ENCODE results near the gene OARD1. TPM values are rescaled to one million over a fixed set of nuclear protein-coding genes. Genes with fewer than 3 reads are reported as not detected.

The OARD1 gene
- total and polyA plus RNA-seq, 2 donors (not counting 1 experiment from before 2014, with no cell fraction given) = 9.6 to 52.5 TPM

- CTCF ChIA-PET = no interaction called here
- intact Hi-C loops (cut with micrococcal nuclease) = no loop called here
- H3K9me3 ChIP-seq (ENCODE audit: control extremely low read depth in 1 of 3, control insufficient read depth in 2 of 3, insufficient read depth in 1 of 3, low read length in 2 of 3) = no peaks in the 10 kb centered on the region
- DNase-seq = no peak
- no peak overlapping the region for H2AFZ ChIP-seq (ENCODE audit: insufficient read depth, low read depth, low read length, poor library complexity, severe bottlenecking)
- H3K9ac ChIP-seq (ENCODE audit: low read length) = no peak overlapping the region
- no peak overlapping the region for H3K27ac ChIP-seq (ENCODE audit: low read length in 2 of 2)
- peaks cover 16 to 20% of the 10 kb centered on the region in 2 donors for H3K4me1 ChIP-seq (ENCODE audit: control insufficient read depth in 2 of 2, insufficient read depth in 2 of 2, low read length in 2 of 2)
- no peaks in the 10 kb centered on the region for H3K27me3 ChIP-seq (replicated peaks in 1 of 4; ENCODE audit: control extremely low read depth in 1 of 4, control insufficient read depth in 3 of 4, insufficient read depth in 4 of 4, low read length in 3 of 4)
- H3K79me2 ChIP-seq (ENCODE audit: control insufficient read depth, insufficient read depth, low read length) = no peaks in the 10 kb centered on the region
- Mint-ChIP-seq H3K4me1 (peaks cover 21% of the 10 kb centered on the region), H3K4me3 (no peak overlapping the region), H3K27ac (no peak overlapping the region), H3K9me3 (ENCODE audit: insufficient read depth) (no peaks in the 10 kb centered on the region), H3K27me3 (no peaks in the 10 kb centered on the region)
- no peak overlapping the region for H3K4me2 ChIP-seq (replicated peaks; ENCODE audit: low read depth, low read length, poor library complexity, severe bottlenecking)
- no peak for TF ChIP-seq EZH2 (IDR thresholded peaks at IDR 0.05; ENCODE audit: borderline replicate concordance, insufficient read depth, low read depth, low read length, poor library complexity, severe bottlenecking)
- TF ChIP-seq CTCF (IDR thresholded peaks at IDR 0.05) = no peak
- 100% methylated on average over 1 of the region's 3 CpGs for WGBS (ENCODE audit: insufficient coverage)
- ATAC-seq (ENCODE audit: low read depth) = no peak
- POLR2A ChIA-PET = no interaction called here
- peaks cover 0 to 2% of the 10 kb centered on the region in 2 experiments for H3K36me3 ChIP-seq (replicated peaks in 1 of 2; ENCODE audit: control extremely low read depth in 1 of 2, control insufficient read depth in 1 of 2, extremely low read depth in 1 of 2, insufficient read depth in 2 of 2, low read length in 1 of 2)
- no peaks in the 10 kb centered on the region for H4K20me1 ChIP-seq (ENCODE audit: control insufficient read depth, insufficient read depth, low read length, poor library complexity, severe bottlenecking)
- no peak overlapping the region for H3K4me3 ChIP-seq (ENCODE audit: control extremely low read depth in 1 of 5, extremely low read depth in 1 of 5, insufficient read depth in 1 of 5, low read depth in 2 of 5, low read length in 4 of 5)
These were observed 21.6 kb downstream of the OARD1 start for GRCh38 chr6:41050536-41050935.

GRCh38 chr6:41049955-41050354 is 22.2 kb downstream of the OARD1 start:
- H3K4me3 Mint-ChIP-seq = no peak overlapping the region
- H3K4me3 ChIP-seq (ENCODE audit: control extremely low read depth in 1 of 5, extremely low read depth in 1 of 5, insufficient read depth in 1 of 5, low read depth in 2 of 5, low read length in 4 of 5) = no peak overlapping the region
- no peaks in the 10 kb centered on the region for H3K79me2 ChIP-seq (ENCODE audit: control insufficient read depth, insufficient read depth, low read length)
- DNase-seq = no peak
- H3K4me2 ChIP-seq (replicated peaks; ENCODE audit: low read depth, low read length, poor library complexity, severe bottlenecking) = no peak overlapping the region
- no peaks in the 10 kb centered on the region for H3K9me3 Mint-ChIP-seq (ENCODE audit: insufficient read depth)
- H3K27me3 ChIP-seq (replicated peaks in 1 of 4; ENCODE audit: control extremely low read depth in 1 of 4, control insufficient read depth in 3 of 4, insufficient read depth in 4 of 4, low read length in 3 of 4) = no peaks in the 10 kb centered on the region
- peaks cover 16 to 20% of the 10 kb centered on the region in 2 donors for H3K4me1 ChIP-seq (ENCODE audit: control insufficient read depth in 2 of 2, insufficient read depth in 2 of 2, low read length in 2 of 2)
- H3K9me3 ChIP-seq (ENCODE audit: control extremely low read depth in 1 of 3, control insufficient read depth in 2 of 3, insufficient read depth in 1 of 3, low read length in 2 of 3) = no peaks in the 10 kb centered on the region
- CTCF ChIA-PET = interaction anchor here (1.6 kb wide), 1 partner anchor 10 kb away, joined by 7 read pairs; the partner anchor contains the start of gene UNC5CL
- no peak for ATAC-seq (ENCODE audit: low read depth)
- H4K20me1 ChIP-seq (ENCODE audit: control insufficient read depth, insufficient read depth, low read length, poor library complexity, severe bottlenecking) = no peaks in the 10 kb centered on the region
- no peak for TF ChIP-seq EZH2 (IDR thresholded peaks at IDR 0.05; ENCODE audit: borderline replicate concordance, insufficient read depth, low read depth, low read length, poor library complexity, severe bottlenecking)
- no peak for TF ChIP-seq CTCF (IDR thresholded peaks at IDR 0.05)
- POLR2A ChIA-PET = no interaction called here
- no peaks in the 10 kb centered on the region for H3K27me3 Mint-ChIP-seq
- no peak overlapping the region for H3K27ac Mint-ChIP-seq
- H3K4me1 Mint-ChIP-seq = peaks cover 21% of the 10 kb centered on the region
- H3K36me3 ChIP-seq (replicated peaks in 1 of 2; ENCODE audit: control extremely low read depth in 1 of 2, control insufficient read depth in 1 of 2, extremely low read depth in 1 of 2, insufficient read depth in 2 of 2, low read length in 1 of 2) = peaks cover 0 to 2% of the 10 kb centered on the region in 2 experiments
- intact Hi-C loops (cut with micrococcal nuclease) = no loop called here
- WGBS (ENCODE audit: insufficient coverage) = 95% methylated on average over 5 of the region's 7 CpGs
- H3K9ac ChIP-seq (ENCODE audit: low read length) = no peak overlapping the region
- no peak overlapping the region for H2AFZ ChIP-seq (ENCODE audit: insufficient read depth, low read depth, low read length, poor library complexity, severe bottlenecking)
- H3K27ac ChIP-seq (ENCODE audit: low read length in 2 of 2) = no peak overlapping the region

All from B cell (primary cell).